IMR-90 (cell line): ENCODE measurements around the gene CARM1. TPM values are rescaled to one million over a fixed set of nuclear protein-coding genes. Genes with fewer than 3 reads are reported as not detected.

Source experiments
- ATAC-seq: fragments of 200-7000 bp; cut with Tn5 transposase; 2 replicates; pipeline ENCODE4 v1.9.1; 2020; ENCODE audit warnings: low read depth, mild to moderate bottlenecking, moderate library complexity
- BruUV-seq: library from RNA; stranded (reverse); fragments of 400-500 nt; replicated peaks from 2 replicates; lab custom pipeline; 2021; lab: Mats Ljungman, UMichigan
- CTCF ChIA-PET: fragments of 300-600 bp; formaldehyde crosslinking; extraction: SDS; loops from one replicate; lab custom pipeline; 2021; ENCODE audit warnings: antibody characterized with exemption; lab: Yijun Ruan, JAX
- POLR2A ChIA-PET: fragments of 300-600 bp; sonication (Branson Sonifier 250); formaldehyde crosslinking; loops from one replicate; lab custom pipeline; 2022; ENCODE audit warnings: antibody characterized with exemption; ENCODE audit not compliant: unreplicated experiment; lab: Charles Lee
- DNase-seq: peaks from one replicate; pipeline ENCODE4 v3.0.0; 2013
- H2AFZ ChIP-seq: replicated peaks from 2 replicates; pipeline ENCODE3; 2013; ENCODE audit warnings: low read length, mild to moderate bottlenecking; ENCODE audit not compliant: poor library complexity
- H2AK5ac ChIP-seq: 2 replicates; pipeline ENCODE4 v1.6.1; 2013; ENCODE audit warnings: low read depth, low read length, inconsistent platforms
- H2AK9ac ChIP-seq: replicated peaks from 2 replicates; pipeline ENCODE3; 2013; ENCODE audit warnings: mild to moderate bottlenecking, low read depth, low read length, moderate library complexity; ENCODE audit not compliant: poor library complexity
- H2BK120ac ChIP-seq: 2 replicates; pipeline ENCODE4 v1.6.1; 2013; ENCODE audit warnings: low read depth, low read length, inconsistent platforms
- H2BK15ac ChIP-seq: 3 replicates; pipeline ENCODE4 v1.6.1; 2013; ENCODE audit warnings: low read depth, low read length, inconsistent platforms
- H2BK20ac ChIP-seq: 2 replicates; pipeline ENCODE4 v1.6.1; 2013; ENCODE audit warnings: low read depth, mild to moderate bottlenecking, inconsistent platforms, low read length, moderate library complexity
- H2BK5ac ChIP-seq: 2 replicates; pipeline ENCODE4 v1.6.1; 2013; ENCODE audit warnings: mild to moderate bottlenecking, low read depth, low read length, inconsistent platforms; ENCODE audit not compliant: poor library complexity, severe bottlenecking
- H3K14ac ChIP-seq: replicated peaks from 2 replicates; pipeline ENCODE4 v1.6.1; 2013; ENCODE audit warnings: low read depth, low read length, inconsistent platforms
- H3K18ac ChIP-seq: 2 replicates; pipeline ENCODE4 v1.6.1; 2013; ENCODE audit warnings: low read depth, low read length, control low read depth
- H3K23ac ChIP-seq: 2 replicates; pipeline ENCODE4 v1.6.1; 2013; ENCODE audit warnings: low read depth, low read length, inconsistent platforms
- H3K27ac ChIP-seq: 2 replicates; pipeline ENCODE4 v1.5.1; 2013; ENCODE audit warnings: mild to moderate bottlenecking, control low read depth, low read length; ENCODE audit not compliant: insufficient read depth
- H3K27me3 ChIP-seq: 2 replicates; pipeline ENCODE4 v1.6.1; 2013; ENCODE audit warnings: low read length; ENCODE audit not compliant: control insufficient read depth, insufficient read depth
- H3K36me3 ChIP-seq: 2 replicates; pipeline ENCODE4 v1.6.1; 2013; ENCODE audit warnings: low read length, mixed read lengths; ENCODE audit not compliant: control insufficient read depth, insufficient read depth
- H3K4ac ChIP-seq: 2 replicates; pipeline ENCODE4 v1.6.1; 2013; ENCODE audit warnings: low read depth, low read length, inconsistent platforms
- H3K4me1 ChIP-seq: 2 replicates; pipeline ENCODE4 v1.6.1; 2013; ENCODE audit warnings: low read length, mixed read lengths; ENCODE audit not compliant: control insufficient read depth, insufficient read depth
- H3K4me2 ChIP-seq: 2 replicates; pipeline ENCODE4 v1.6.1; 2013; ENCODE audit warnings: low read depth, mild to moderate bottlenecking, control low read depth, low read length, moderate library complexity
- H3K4me3 ChIP-seq: 2 replicates; pipeline ENCODE4 v1.5.1; 2013; ENCODE audit warnings: low read depth, mild to moderate bottlenecking, control low read depth, low read length, moderate library complexity; ENCODE audit not compliant: insufficient read depth
- H3K56ac ChIP-seq: 2 replicates; pipeline ENCODE4 v1.6.1; 2013; ENCODE audit warnings: low read length, inconsistent platforms; ENCODE audit not compliant: insufficient read depth; ENCODE audit errors: extremely low read depth
- H3K79me1 ChIP-seq, 2 experiments: 2 replicates each; pipeline ENCODE4 v1.6.1; 2013; ENCODE audit warnings: low read length in 2 of 2, inconsistent platforms in 1 of 2, low read depth in 1 of 2
- H3K9ac ChIP-seq: 2 replicates; pipeline ENCODE4 v1.6.1; 2013; ENCODE audit warnings: low read depth, low read length, control low read depth
- H3K9me1 ChIP-seq: 2 replicates; pipeline ENCODE4 v1.6.1; 2013; ENCODE audit warnings: low read length, inconsistent platforms; ENCODE audit not compliant: insufficient read depth
- H3K9me3 ChIP-seq: 2 replicates; pipeline ENCODE4 v1.6.1; 2013; ENCODE audit warnings: low read length; ENCODE audit not compliant: control insufficient read depth, insufficient read depth
- H4K20me1 ChIP-seq: 2 replicates; pipeline ENCODE4 v1.6.1; 2013; ENCODE audit warnings: low read length, inconsistent platforms; ENCODE audit not compliant: insufficient read depth
- H4K5ac ChIP-seq: 2 replicates; pipeline ENCODE4 v1.6.1; 2013; ENCODE audit warnings: mild to moderate bottlenecking, low read depth, low read length, control low read depth
- H4K8ac ChIP-seq, 2 experiments: 2 replicates each; pipeline ENCODE4 v1.6.1; 2013; ENCODE audit warnings: low read depth in 2 of 2, low read length in 2 of 2, control low read depth in 1 of 2, inconsistent platforms in 1 of 2
- H4K91ac ChIP-seq: 2 replicates; pipeline ENCODE4 v1.6.1; 2013; ENCODE audit warnings: low read depth, low read length, inconsistent platforms; ENCODE audit not compliant: insufficient read depth
- BHLHE40 ChIP-seq: fragments of 150-350 bp; IDR thresholded peaks from 2 replicates; pipeline ENCODE4 v1.6.1; 2016; ENCODE audit warnings: mild to moderate bottlenecking, low read depth, low read length
- CEBPB ChIP-seq: IDR thresholded peaks from 2 replicates; pipeline ENCODE4 v1.6.1; 2012; ENCODE audit warnings: low read depth, low read length, improper control_type of control experiment
- CHD1 ChIP-seq: IDR thresholded peaks from 2 replicates; pipeline ENCODE4 v1.6.1; 2012; ENCODE audit warnings: low read depth, low read length, improper control_type of control experiment
- FOS ChIP-seq: fragments of 150-350 bp; IDR thresholded peaks from 2 replicates; pipeline ENCODE4 v1.6.1; 2016; ENCODE audit warnings: low read depth, low read length
- MAFK ChIP-seq: IDR thresholded peaks from 2 replicates; pipeline ENCODE4 v1.6.1; 2012; ENCODE audit warnings: low read depth, low read length, improper control_type of control experiment
- MAZ ChIP-seq: IDR thresholded peaks from 2 replicates; pipeline ENCODE4 v1.6.1; 2012; ENCODE audit warnings: low read depth, mild to moderate bottlenecking, low read length, improper control_type of control experiment, moderate library complexity, borderline replicate concordance
- RAD21 ChIP-seq: IDR thresholded peaks from 2 replicates; pipeline ENCODE4 v1.6.1; 2012; ENCODE audit warnings: low read length, improper control_type of control experiment
- WGBS, 2 experiments: methylation state at CpG; one replicate each; pipeline versions ENCODE4 v1.1.5 to v1.1.7; 2013; ENCODE audit warnings: missing lambda C conversion rate in 2 of 2; ENCODE audit not compliant: insufficient read length in 1 of 2; ENCODE audit errors: extremely low coverage in 2 of 2; 5-methylcytosine and 5-hydroxymethylcytosine counted together
- dilution Hi-C: fragments of 300-500 bp; cut with HindIII; formaldehyde crosslinking; loops from one replicate; pipeline ENCODE4 v1.14.3; 2018; ENCODE audit warnings: low sequenced_read_pairs; ENCODE audit not compliant: unreplicated experiment
- in situ Hi-C: fragments of 300-500 bp; cut with MboI; formaldehyde crosslinking; loops from 3 replicates; pipeline ENCODE4 v1.14.3; 2019; ENCODE audit warnings: low sequenced_read_pairs, inconsistent platforms, mixed read lengths
- intact Hi-C: fragments of 100-400 bp; cut with micrococcal nuclease; formaldehyde crosslinking; loops from 2 replicates; pipeline ENCODE4 v1.10.0; 2022
- polyA plus RNA-seq, 3 experiments: library from polyadenylated mRNA; depleted of rRNA; stranded (reverse); fragments of >200 nt; gene quantifications; 2 replicates each; pipeline ENCODE4 v1.2.3, GENCODE V29; 2012; ENCODE audit warnings: low replicate concordance in 1 of 3
- total RNA-seq: library from RNA; depleted of rRNA; stranded (reverse); fragments of >200 nt; gene quantifications from 2 replicates; pipeline ENCODE4 v1.2.3, GENCODE V29; 2012
- TF ChIP-seq, protein P1 (sequence below): fragments of 150-350 bp; IDR thresholded peaks from 2 replicates; pipeline ENCODE4 v1.6.1; 2016; ENCODE audit warnings: low read depth, mild to moderate bottlenecking, low read length, moderate library complexity, borderline replicate concordance

The CARM1 gene
- total and polyA plus RNA-seq, 2 of the 4 experiments (the other 2 are of a cell fraction): 20.3 to 67.1 TPM

- in situ Hi-C loops: no loop called here
- WGBS, 2 experiments: no CpG with 5 or more reads among the region's 3 CpGs
Observed at GRCh38 chr19:10878253-10878652, 6.9 kb downstream of the CARM1 start.

More at GRCh38 chr19:10878253-10878652, 6.9 kb downstream of the CARM1 start:
- Histone ChIP-seq H3K4me3 (no peak overlapping the region), H2BK120ac (no peak overlapping the region), H3K9me3 (no peaks in the 10 kb centered on the region), H2BK20ac (no peak overlapping the region), H3K4me2 (no peak overlapping the region), H3K18ac (no peak overlapping the region), H3K4me1 (no peaks in the 10 kb centered on the region; the same call in 1 of the 2 replicates), H4K91ac (no peak overlapping the region), H2BK5ac (no peak overlapping the region), H2AK9ac (no peak overlapping the region), H3K23ac (no peak overlapping the region), H2AFZ (no peak overlapping the region), H3K79me1 (peaks cover 26 to 94% of the 10 kb centered on the region in 2 experiments), H3K9me1 (peaks cover 34% of the 10 kb centered on the region), H2BK15ac (no peak overlapping the region), H3K56ac (no peak overlapping the region), H4K8ac (0 out of 4 replicates have a peak overlapping the region, but pooled peaks of 1 of the 2 experiments have one; percentile 5), H3K27ac (no peak overlapping the region), H3K9ac (no peak overlapping the region), H2AK5ac (no peak overlapping the region), H3K36me3 (no peaks in the 10 kb centered on the region), H4K5ac (no peak overlapping the region), H3K27me3 (no peaks in the 10 kb centered on the region), H3K14ac (no peak overlapping the region), H4K20me1 (peaks cover 71% of the 10 kb centered on the region), H3K4ac (no peak overlapping the region)
- ATAC-seq: no peak
- DNase-seq: no peak
- ChIA-PET CTCF (interaction anchor here (1.2 kb wide), 1 partner anchor 14 kb away, joined by 3 read pairs; no protein-coding TSS in a partner anchor), POLR2A (interaction anchor here (0.5 kb wide), 1 partner anchor 20 kb away, joined by 6 read pairs; no protein-coding TSS in a partner anchor)
- intact Hi-C loops (no loop called here), dilution Hi-C loops (no loop called here)
- no TSS peak for BruUV-seq
- no peak for TF ChIP-seq RAD21
- TF ChIP-seq FOS: no peak
- no peak for TF ChIP-seq CHD1
- no peak for TF ChIP-seq MAZ
- TF ChIP-seq BHLHE40: no peak
- TF ChIP-seq, protein P1, sequence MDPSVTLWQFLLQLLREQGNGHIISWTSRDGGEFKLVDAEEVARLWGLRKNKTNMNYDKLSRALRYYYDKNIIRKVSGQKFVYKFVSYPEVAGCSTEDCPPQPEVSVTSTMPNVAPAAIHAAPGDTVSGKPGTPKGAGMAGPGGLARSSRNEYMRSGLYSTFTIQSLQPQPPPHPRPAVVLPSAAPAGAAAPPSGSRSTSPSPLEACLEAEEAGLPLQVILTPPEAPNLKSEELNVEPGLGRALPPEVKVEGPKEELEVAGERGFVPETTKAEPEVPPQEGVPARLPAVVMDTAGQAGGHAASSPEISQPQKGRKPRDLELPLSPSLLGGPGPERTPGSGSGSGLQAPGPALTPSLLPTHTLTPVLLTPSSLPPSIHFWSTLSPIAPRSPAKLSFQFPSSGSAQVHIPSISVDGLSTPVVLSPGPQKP: no peak
- no peak for TF ChIP-seq CEBPB
- TF ChIP-seq MAFK: no peak
